Measurements from ENCODE around the gene SLC1A7.

SLC1A7 gene

GRCh38 chr1:53093451-53093754 is 49.0 kb downstream of the SLC1A7 start:
- TF ChIP-seq FOXM1 (IDR thresholded peaks at IDR 0.05; ENCODE audit: borderline replicate concordance, low read depth) (no peak), TAF1 (IDR thresholded peaks at IDR 0.05; ENCODE audit: low read depth) (no peak), TEAD4 (IDR thresholded peaks at IDR 0.05) (no peak), EGR1 (IDR thresholded peaks at IDR 0.05) (no peak)
- TF ChIP-seq, protein P1, sequence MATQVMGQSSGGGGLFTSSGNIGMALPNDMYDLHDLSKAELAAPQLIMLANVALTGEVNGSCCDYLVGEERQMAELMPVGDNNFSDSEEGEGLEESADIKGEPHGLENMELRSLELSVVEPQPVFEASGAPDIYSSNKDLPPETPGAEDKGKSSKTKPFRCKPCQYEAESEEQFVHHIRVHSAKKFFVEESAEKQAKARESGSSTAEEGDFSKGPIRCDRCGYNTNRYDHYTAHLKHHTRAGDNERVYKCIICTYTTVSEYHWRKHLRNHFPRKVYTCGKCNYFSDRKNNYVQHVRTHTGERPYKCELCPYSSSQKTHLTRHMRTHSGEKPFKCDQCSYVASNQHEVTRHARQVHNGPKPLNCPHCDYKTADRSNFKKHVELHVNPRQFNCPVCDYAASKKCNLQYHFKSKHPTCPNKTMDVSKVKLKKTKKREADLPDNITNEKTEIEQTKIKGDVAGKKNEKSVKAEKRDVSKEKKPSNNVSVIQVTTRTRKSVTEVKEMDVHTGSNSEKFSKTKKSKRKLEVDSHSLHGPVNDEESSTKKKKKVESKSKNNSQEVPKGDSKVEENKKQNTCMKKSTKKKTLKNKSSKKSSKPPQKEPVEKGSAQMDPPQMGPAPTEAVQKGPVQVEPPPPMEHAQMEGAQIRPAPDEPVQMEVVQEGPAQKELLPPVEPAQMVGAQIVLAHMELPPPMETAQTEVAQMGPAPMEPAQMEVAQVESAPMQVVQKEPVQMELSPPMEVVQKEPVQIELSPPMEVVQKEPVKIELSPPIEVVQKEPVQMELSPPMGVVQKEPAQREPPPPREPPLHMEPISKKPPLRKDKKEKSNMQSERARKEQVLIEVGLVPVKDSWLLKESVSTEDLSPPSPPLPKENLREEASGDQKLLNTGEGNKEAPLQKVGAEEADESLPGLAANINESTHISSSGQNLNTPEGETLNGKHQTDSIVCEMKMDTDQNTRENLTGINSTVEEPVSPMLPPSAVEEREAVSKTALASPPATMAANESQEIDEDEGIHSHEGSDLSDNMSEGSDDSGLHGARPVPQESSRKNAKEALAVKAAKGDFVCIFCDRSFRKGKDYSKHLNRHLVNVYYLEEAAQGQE (IDR thresholded peaks at IDR 0.05; ENCODE audit: low read depth) = no peak
- TF ChIP-seq, protein P2, sequence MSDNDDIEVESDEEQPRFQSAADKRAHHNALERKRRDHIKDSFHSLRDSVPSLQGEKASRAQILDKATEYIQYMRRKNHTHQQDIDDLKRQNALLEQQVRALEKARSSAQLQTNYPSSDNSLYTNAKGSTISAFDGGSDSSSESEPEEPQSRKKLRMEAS (IDR thresholded peaks at IDR 0.05) = no peak

- TF ChIP-seq EP300 (IDR thresholded peaks at IDR 0.05; ENCODE audit: borderline replicate concordance) = no peak
- no peak for TF ChIP-seq TCF12 (IDR thresholded peaks at IDR 0.05; ENCODE audit: low read depth)
- no peak for TF ChIP-seq CEBPB (IDR thresholded peaks at IDR 0.05)
- TF ChIP-seq, protein P1 (IDR thresholded peaks at IDR 0.05; ENCODE audit: low read depth) = no peak
- TF ChIP-seq, protein P3, sequence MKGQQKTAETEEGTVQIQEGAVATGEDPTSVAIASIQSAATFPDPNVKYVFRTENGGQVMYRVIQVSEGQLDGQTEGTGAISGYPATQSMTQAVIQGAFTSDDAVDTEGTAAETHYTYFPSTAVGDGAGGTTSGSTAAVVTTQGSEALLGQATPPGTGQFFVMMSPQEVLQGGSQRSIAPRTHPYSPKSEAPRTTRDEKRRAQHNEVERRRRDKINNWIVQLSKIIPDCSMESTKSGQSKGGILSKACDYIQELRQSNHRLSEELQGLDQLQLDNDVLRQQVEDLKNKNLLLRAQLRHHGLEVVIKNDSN (IDR thresholded peaks at IDR 0.05) = no peak
- no peak for TF ChIP-seq NFIC (IDR thresholded peaks at IDR 0.05)
- no peak for TF ChIP-seq EGR1 (IDR thresholded peaks at IDR 0.05)
- TF ChIP-seq, protein P2 (IDR thresholded peaks at IDR 0.05) = no peak
- no peak for TF ChIP-seq YY1 (IDR thresholded peaks at IDR 0.05; ENCODE audit: low read depth)
- no peak for TF ChIP-seq TEAD4 (IDR thresholded peaks at IDR 0.05)
- no peak for TF ChIP-seq TAF1 (IDR thresholded peaks at IDR 0.05; ENCODE audit: low read depth)
Measured at GRCh38 chr1:53092659-53093450, 49.6 kb downstream of the SLC1A7 start.

GRCh38 chr1:53091841-53092645 is 50.4 kb downstream of the SLC1A7 start:
- TF ChIP-seq TAF1 (IDR thresholded peaks at IDR 0.05; ENCODE audit: low read depth) (no peak), FOXM1 (IDR thresholded peaks at IDR 0.05; ENCODE audit: borderline replicate concordance, low read depth) (no peak), ZBTB7A (IDR thresholded peaks at IDR 0.05; ENCODE audit: low read depth) (no peak), EGR1 (IDR thresholded peaks at IDR 0.05) (no peak), NFIC (IDR thresholded peaks at IDR 0.05) (no peak), RAD21 (IDR thresholded peaks at IDR 0.05; ENCODE audit: low read depth) (no peak), CEBPB (IDR thresholded peaks at IDR 0.05) (no peak), TEAD4 (IDR thresholded peaks at IDR 0.05) (no peak), YY1 (IDR thresholded peaks at IDR 0.05; ENCODE audit: low read depth) (no peak), TCF12 (IDR thresholded peaks at IDR 0.05; ENCODE audit: low read depth) (no peak), EP300 (IDR thresholded peaks at IDR 0.05; ENCODE audit: borderline replicate concordance) (no peak), CREB1 (IDR thresholded peaks at IDR 0.05; ENCODE audit: low read depth) (no peak)
- TF ChIP-seq, protein P1 (IDR thresholded peaks at IDR 0.05; ENCODE audit: low read depth) = no peak
- TF ChIP-seq, protein P2 (IDR thresholded peaks at IDR 0.05) = no peak
- TF ChIP-seq, protein P3 (IDR thresholded peaks at IDR 0.05) = no peak

All from Ishikawa (cell line).